Measurements from ENCODE around the gene C16orf96. TPM values are rescaled to one million over a fixed set of nuclear protein-coding genes. Genes with fewer than 3 reads are reported as not detected.

Gene C16orf96
- total RNA-seq, 1 experiment from 2014 or later, result 0.15 TPM

- Histone ChIP-seq H3K36me3 (ENCODE audit: control insufficient read depth, insufficient read depth, low read length) (no peaks in the 10 kb centered on the region), H3K27me3 (ENCODE audit: control insufficient read depth, insufficient read depth, low read length) (no peaks in the 10 kb centered on the region), H3K27ac (ENCODE audit: low read length) (no peak overlapping the region), H3K9me3 (ENCODE audit: control insufficient read depth, insufficient read depth, low read depth, low read length) (no peaks in the 10 kb centered on the region), H3K4me1 (ENCODE audit: control insufficient read depth, insufficient read depth, low read length) (peaks cover 23% of the 10 kb centered on the region), H3K4me3 (ENCODE audit: low read depth in 2 of 2, low read length in 2 of 2) (no peak overlapping the region)
- ChIA-PET POLR2A (interaction anchor here (0.5 kb wide), 1 partner anchor 439 kb away, joined by 3 read pairs; no protein-coding TSS in a partner anchor), CTCF (interaction anchor here (0.6 kb wide), 1 partner anchor 88 kb away, joined by 3 read pairs; no protein-coding TSS in a partner anchor)
- in situ Hi-C loops (cut with HindIII; ENCODE audit: low pct_unique_long_range_greater_than_20kb, low sequenced_read_pairs) (no loop called here), intact Hi-C loops (cut with micrococcal nuclease; ENCODE audit: unreplicated experiment) (no loop called here)
- TF ChIP-seq TCF7L2 (IDR thresholded peaks at IDR 0.05; ENCODE audit: low read depth, low read length) (no peak), CTCF (IDR thresholded peaks at IDR 0.05) (no peak), POLR2AphosphoS5 (IDR thresholded peaks at IDR 0.05; ENCODE audit: low read depth, low read length) (no peak), SIN3A (IDR thresholded peaks at IDR 0.05; ENCODE audit: borderline replicate concordance, insufficient read depth, low read depth, low read length) (no peak), REST (IDR thresholded peaks at IDR 0.05; ENCODE audit: insufficient read depth in 1 of 2, low read depth in 2 of 2, low read length in 1 of 2) (no peak)
- BruUV-seq (replicated peaks), result no TSS peak
- ATAC-seq (no peak), DNase-seq (ENCODE audit: low read depth, low spot score) (no peak)
Measured at GRCh38 chr16:4618645-4619418, 62.7 kb downstream of the C16orf96 start.

GRCh38 chr16:4623593-4623992, 67.5 kb downstream of the C16orf96 start:
- Histone ChIP-seq H3K4me1 (ENCODE audit: control insufficient read depth, insufficient read depth, low read length) (peaks cover 6% of the 10 kb centered on the region), H3K27ac (ENCODE audit: low read length) (no peak overlapping the region; the same call in 1 of the 2 replicates), H3K36me3 (ENCODE audit: control insufficient read depth, insufficient read depth, low read length) (no peaks in the 10 kb centered on the region; the same call in 1 of the 2 replicates), H3K27me3 (ENCODE audit: control insufficient read depth, insufficient read depth, low read length) (no peaks in the 10 kb centered on the region), H3K9me3 (ENCODE audit: control insufficient read depth, insufficient read depth, low read depth, low read length) (no peaks in the 10 kb centered on the region), H3K4me3 (ENCODE audit: low read depth in 2 of 2, low read length in 2 of 2) (no peak overlapping the region; a peak in 1 of 4 replicates)
- intact Hi-C loops (cut with micrococcal nuclease; ENCODE audit: unreplicated experiment), result no loop called here
- no peak for DNase-seq (ENCODE audit: low read depth, low spot score)
- no TSS peak for BruUV-seq (replicated peaks)
- ChIA-PET CTCF (interaction anchor here (0.6 to 1.6 kb wide), 2 partner anchors 7 to 31 kb away, joined by 3 to 4 read pairs; no protein-coding TSS in a partner anchor), POLR2A (no interaction called here)
- in situ Hi-C loops (cut with HindIII; ENCODE audit: low pct_unique_long_range_greater_than_20kb, low sequenced_read_pairs), result no loop called here
- no peak for TF ChIP-seq POLR2AphosphoS5 (IDR thresholded peaks at IDR 0.05; ENCODE audit: low read depth, low read length)
- TF ChIP-seq REST (IDR thresholded peaks at IDR 0.05; ENCODE audit: insufficient read depth in 1 of 2, low read depth in 2 of 2, low read length in 1 of 2), result no peak
- TF ChIP-seq CTCF (IDR thresholded peaks at IDR 0.05), result no peak
- no peak for TF ChIP-seq SIN3A (IDR thresholded peaks at IDR 0.05; ENCODE audit: borderline replicate concordance, insufficient read depth, low read depth, low read length)
- TF ChIP-seq TCF7L2 (IDR thresholded peaks at IDR 0.05; ENCODE audit: low read depth, low read length), result no peak
- ATAC-seq, result no peak

Measured in Panc1 (cell line).